HG03108 (cell line): Measurements from ENCODE around the gene ADD2.
"Not testable (repeated sequence)": the region's sequence is repeated elsewhere in the genome, so short reads cannot be mapped to it uniquely, and the experiment has no call there.

Experiments used
- ATAC-seq: cut with Tn5 transposase; IDR thresholded peaks from one replicate; pipeline ENCODE4 v1.9.1; 2021; ENCODE audit warnings: moderate library complexity; ENCODE audit not compliant: unreplicated experiment

Gene ADD2

DNA sequence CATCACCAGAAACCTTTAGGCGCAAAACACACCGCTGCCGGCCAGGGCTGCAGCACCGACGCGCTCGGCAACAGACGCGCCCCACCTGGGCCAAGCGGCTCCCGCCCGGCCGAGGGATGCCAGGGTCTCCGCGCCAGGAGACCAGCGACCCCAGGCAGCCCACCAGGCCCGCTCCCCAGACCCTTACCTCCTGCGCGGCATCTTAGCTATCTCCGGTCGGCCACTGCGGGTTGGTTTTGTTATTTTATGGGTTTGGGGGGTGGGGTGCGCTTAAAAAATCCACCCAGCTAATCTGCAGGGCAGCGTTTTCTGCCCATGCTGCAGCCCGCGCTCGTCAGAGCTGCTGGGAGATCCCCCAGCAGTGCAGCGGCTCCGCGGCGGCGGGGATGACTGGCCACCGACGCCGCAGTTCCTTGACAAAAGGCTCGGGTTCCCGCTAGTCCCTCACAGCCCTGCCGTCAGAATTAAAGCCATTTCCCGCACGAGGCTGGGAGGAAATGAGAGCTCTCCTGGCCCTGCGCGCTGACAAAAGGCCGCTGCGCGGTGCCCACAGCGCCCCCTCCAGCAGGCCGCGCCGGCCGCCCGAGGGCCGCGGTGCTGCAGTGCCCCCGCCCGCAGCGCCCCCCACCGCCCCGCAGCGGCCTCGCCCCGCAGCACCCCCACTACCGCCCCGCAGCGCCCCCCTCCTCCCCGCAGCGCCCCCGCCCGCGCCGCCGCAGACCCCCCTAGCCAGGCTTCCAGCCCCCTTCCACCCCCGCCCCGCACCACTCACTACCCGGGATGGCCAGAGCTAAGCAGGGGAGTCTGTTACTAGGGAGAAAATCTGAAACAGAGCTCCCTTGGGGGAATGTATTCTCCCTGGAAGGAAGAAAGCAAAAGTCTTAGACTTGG, at the start of gene ADD2:
Gene ADD2, minus strand, starts transcription at position 502 of the 891 bp plus-strand sequence. CDS start 61,792 bp downstream, outside the sequence.
- ATAC-seq: no peak

GRCh38 chr2:70817284-70817954, 49.4 kb upstream of the ADD2 start:
- ATAC-seq: no peak

DNA sequence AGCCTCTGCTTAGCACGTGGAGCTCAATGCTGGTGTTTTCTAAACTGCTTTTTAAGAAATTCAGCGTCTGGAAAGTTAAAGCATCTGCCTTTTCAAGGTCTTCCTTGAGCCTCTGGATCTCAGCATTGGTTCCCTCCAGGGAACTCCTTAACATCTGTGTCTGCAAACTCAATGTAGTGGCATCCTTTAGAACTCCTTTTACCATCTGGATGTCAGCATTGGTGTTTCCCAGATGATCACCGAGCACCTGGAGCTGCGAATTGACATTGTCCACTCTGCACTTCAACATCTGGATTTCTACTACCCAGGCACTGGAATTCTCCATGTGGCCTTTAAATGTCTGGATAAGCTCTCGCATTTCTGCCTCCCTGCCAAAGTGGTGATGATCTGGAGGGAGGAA, 48.7 kb upstream of the ADD2 start:
- no peak for ATAC-seq

DNA sequence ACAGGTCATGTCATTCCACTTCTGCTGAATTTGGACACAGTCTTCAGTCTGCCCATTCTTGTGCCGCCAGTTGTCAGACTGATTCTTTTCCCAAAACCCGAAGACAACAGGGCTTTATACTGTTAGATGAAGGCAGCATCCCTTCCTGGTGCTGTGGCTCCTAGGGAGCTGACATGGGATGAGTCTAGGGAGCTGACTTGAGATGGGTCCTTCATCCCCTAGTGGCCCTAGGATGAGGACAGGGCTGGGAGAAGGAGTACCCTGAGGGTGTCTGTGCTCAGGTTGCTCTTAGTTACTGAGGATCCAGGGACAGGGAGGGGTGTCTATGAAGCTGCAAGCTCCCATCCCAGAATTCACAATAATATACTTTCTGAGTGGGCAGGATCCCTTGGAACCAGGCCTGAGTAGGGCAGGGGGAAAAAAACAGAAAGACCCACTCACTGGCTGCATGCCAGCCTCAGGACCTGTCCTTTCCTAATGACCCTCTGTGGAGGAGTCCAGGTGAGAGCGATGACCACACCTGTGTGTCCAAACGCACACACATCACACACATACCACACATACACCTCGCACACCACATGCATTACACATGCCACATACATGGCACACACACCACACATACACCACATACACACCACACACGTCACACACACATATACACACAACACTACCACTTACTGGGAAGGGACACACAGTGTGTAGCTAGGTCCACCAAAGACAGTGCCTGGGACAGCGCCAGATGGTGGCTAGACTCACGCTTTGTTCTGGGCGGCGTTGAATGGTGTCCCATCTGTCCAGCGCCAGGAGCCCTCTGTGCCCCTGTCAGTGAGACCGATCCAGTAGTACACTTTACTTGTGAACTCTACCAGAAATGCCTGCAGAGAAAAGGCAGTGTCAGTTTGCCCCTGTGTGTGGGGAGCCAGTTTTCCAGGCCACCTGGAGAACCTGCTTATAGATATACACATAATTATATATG, 41.3 kb upstream of the ADD2 start:
- no peak for ATAC-seq

- ATAC-seq: no peak
These were observed 39.8 kb upstream of the ADD2 start for GRCh38 chr2:70807828-70808118.

- no peak for ATAC-seq
These were observed 39.3 kb upstream of the ADD2 start for GRCh38 chr2:70807102-70807827.

DNA sequence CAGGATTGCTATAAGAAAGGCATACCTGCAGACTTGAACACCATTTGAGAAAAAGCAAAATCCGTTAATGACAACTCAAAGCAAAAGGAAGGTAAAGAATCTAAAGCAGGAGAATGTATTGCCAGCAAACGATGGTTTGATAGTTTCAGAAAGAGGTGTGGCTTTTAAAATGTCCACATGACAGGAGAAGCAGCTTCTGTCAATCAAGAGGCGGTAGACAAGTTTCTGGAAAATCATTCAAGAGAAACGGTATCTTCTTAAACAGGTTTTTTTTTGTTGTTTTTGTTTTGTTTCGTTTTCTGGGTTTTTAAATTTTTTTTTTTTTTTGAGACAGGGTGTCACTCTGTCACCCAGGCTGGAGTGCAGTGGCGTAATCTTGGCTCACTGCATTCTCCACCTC, 38.6 kb upstream of the ADD2 start:
- ATAC-seq: no peak

- no peak for ATAC-seq
These were observed 38.0 kb upstream of the ADD2 start for GRCh38 chr2:70806013-70806412.

- no peak for ATAC-seq
These were observed 33.7 kb upstream of the ADD2 start for GRCh38 chr2:70801607-70802263.

GRCh38 chr2:70799706-70800105, 31.7 kb upstream of the ADD2 start:
- ATAC-seq: no peak

DNA sequence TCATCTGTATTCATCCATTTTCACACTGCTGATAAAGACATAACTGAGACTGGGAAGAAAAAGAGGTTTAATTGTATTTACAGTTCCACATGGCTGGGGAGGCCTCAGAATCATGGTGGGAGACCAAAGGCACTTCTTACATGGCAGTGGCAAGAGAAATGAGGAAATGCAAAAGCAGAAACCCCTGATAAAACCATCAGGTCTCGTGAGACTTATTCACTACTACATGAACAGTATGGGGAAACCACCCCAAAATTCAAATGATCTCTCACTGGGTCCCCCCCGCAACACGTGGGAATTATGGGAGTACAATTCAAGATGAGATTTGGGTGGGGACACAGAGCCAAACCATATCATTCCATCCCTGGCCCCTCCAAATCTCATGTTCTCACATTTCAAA, 30.0 kb upstream of the ADD2 start:
- not testable (repeated sequence) for ATAC-seq

DNA sequence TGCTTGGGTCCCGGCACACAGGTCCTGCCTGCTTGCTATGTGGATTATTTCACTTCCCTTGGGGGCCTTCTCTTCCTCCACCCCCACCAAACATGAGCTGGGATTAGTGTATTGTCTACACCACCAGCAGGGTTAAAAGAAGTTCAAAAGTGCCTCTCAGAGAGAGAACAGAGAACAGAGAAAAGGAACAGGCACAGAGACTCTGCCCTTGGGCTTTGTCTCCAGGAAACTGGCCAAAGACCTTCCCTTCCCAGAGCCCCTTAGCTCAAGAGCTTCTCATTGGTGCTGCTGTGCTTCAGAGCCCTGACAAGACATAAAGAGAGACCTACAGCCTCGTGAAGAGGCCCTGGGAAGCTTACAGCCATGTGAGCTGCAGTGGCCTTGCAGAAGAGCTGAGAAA, 29.5 kb upstream of the ADD2 start:
- ATAC-seq: no peak

- ATAC-seq: no peak
These were observed 28.3 kb upstream of the ADD2 start for GRCh38 chr2:70796262-70796661.

- no peak for ATAC-seq
These were observed 27.4 kb upstream of the ADD2 start for GRCh38 chr2:70795164-70795995.

DNA sequence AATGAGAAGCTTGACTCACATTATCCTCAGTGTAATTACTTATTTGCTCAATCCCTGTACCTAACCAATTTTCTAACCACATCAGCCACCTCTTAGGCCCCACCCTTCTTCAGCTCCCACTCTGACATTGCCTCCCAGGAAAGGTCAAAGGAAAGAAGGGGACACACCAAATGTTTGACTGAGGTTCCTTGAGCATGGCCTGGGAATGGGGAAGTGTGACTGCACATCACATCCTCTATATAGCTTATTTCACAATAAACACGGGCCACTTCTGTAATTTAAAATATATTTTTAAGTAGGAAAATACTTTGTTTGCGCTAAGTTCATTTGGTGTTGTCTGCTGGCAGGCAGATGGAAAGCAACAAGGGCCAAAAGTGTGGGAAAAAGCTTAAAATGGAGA, 25.4 kb upstream of the ADD2 start:
- no peak for ATAC-seq

DNA sequence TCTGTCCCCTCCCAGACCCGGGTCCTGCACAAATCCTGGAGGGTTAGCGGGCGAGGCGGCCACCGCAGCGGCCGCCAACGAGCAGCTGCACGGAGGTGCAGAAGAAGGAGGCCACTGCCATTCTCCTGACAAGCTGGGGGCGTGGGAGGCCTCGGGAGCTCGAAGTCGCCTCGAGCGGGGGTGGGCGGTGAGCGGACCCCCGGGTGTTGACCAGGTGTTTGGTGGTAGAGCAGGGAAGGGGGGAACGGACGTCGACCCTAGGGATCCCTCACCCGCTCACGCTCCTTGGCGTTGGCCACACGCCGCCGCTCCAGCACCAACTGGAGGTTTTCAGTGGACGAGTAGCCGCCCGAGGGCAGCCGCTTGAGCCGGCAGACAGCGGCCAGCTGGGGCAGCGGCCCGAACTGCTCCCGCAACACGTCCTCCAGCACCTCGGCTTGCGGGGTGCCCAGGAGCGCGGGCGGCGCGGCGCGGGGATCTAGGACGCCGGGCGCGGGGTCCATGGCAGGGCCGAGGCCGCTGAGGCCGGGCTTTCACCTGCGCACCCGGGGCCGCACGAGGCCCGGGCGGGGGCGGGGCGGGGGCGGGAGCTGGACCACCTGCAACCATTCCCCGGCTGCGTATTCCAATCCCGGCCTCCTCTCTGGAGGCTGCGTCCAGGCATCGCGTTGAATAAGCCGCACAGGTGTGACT, 22.3 kb upstream of the ADD2 start, which contains the start of gene FIGLA:
Gene FIGLA, minus strand, starts transcription at position 508 of the 693 bp plus-strand sequence. Its CDS starts 5 bp downstream, at position 503.
- ATAC-seq: no peak

GRCh38 chr2:70789304-70790135, 21.5 kb upstream of the ADD2 start:
- no peak for ATAC-seq
